CD8-positive, alpha-beta memory T cell (primary cell): Measurements from ENCODE around the gene TNFRSF25. TPM values are rescaled to one million over a fixed set of nuclear protein-coding genes. Genes with fewer than 3 reads are reported as not detected.
A peak's percentile ranks its signal among the peaks of the same experiment; 100 is the strongest.
"Not testable (repeated sequence)": the region's sequence is repeated elsewhere in the genome, so short reads cannot be mapped to it uniquely, and the experiment has no call there.

ENCODE experiments used
- CTCF ChIA-PET: fragments of 350-600 bp; sonication (Branson Sonifier 250); formaldehyde crosslinking; loops from one replicate; lab custom pipeline; 2021; ENCODE audit warnings: antibody characterized with exemption; lab: Charles Lee
- POLR2A ChIA-PET: fragments of 350-600 bp; sonication (Branson Sonifier 250); formaldehyde crosslinking; loops from one replicate; lab custom pipeline; 2021; ENCODE audit warnings: antibody characterized with exemption; lab: Charles Lee
- DNase-seq, 5 donors: peaks; one replicate each; pipeline versions ENCODE4 v3.0.0 to v3.0.0-alpha.2; 2020 to 2022; ENCODE audit warnings: mixed read lengths in 1 of 5
- H3K27ac ChIP-seq: one replicate; pipeline ENCODE4 v1.7.0; 2013; ENCODE audit warnings: low read depth, mild to moderate bottlenecking, low read length, moderate library complexity
- H3K27me3 ChIP-seq: 2 replicates; pipeline ENCODE4 v1.7.0; 2013; ENCODE audit warnings: low read length, mild to moderate bottlenecking; ENCODE audit not compliant: insufficient read depth, poor library complexity, severe bottlenecking
- H3K36me3 ChIP-seq: 2 replicates; pipeline ENCODE4 v1.7.0; 2013; ENCODE audit warnings: mild to moderate bottlenecking, low read length, moderate library complexity; ENCODE audit not compliant: insufficient read depth
- H3K4me1 ChIP-seq: 2 replicates; pipeline ENCODE4 v1.7.0; 2013; ENCODE audit warnings: mild to moderate bottlenecking, low read length, moderate library complexity; ENCODE audit not compliant: insufficient read depth
- H3K4me3 ChIP-seq: 2 replicates; pipeline ENCODE4 v1.7.0; 2013; ENCODE audit warnings: mild to moderate bottlenecking, low read length
- H3K9me3 ChIP-seq: 2 replicates; pipeline ENCODE4 v1.7.0; 2013; ENCODE audit warnings: mild to moderate bottlenecking, low read length
- H3K27ac Mint-ChIP-seq, 8 donors: one replicate each; pipeline ENCODE4 v1.8.0; 2020 to 2021; ENCODE audit warnings: mixed read lengths in 8 of 8, mild to moderate bottlenecking in 6 of 8, inconsistent platforms in 3 of 8, moderate library complexity in 3 of 8
- H3K27me3 Mint-ChIP-seq, 2 donors: one replicate each; pipeline ENCODE4 v1.8.0; 2020 to 2021; ENCODE audit warnings: mixed read lengths in 2 of 2, mild to moderate bottlenecking in 1 of 2, moderate library complexity in 1 of 2
- H3K36me3 Mint-ChIP-seq, 3 donors: one replicate each; pipeline ENCODE4 v1.8.0; 2020 to 2021; ENCODE audit warnings: mixed read lengths in 3 of 3, inconsistent platforms in 1 of 3, mild to moderate bottlenecking in 1 of 3
- H3K4me1 Mint-ChIP-seq, 3 donors: one replicate each; pipeline ENCODE4 v1.8.0; 2020 to 2021; ENCODE audit warnings: mixed read lengths in 3 of 3, inconsistent platforms in 1 of 3, mild to moderate bottlenecking in 1 of 3
- H3K4me3 Mint-ChIP-seq, 7 donors: one replicate each; pipeline ENCODE4 v1.8.0; 2020 to 2021; ENCODE audit warnings: mixed read lengths in 7 of 7, mild to moderate bottlenecking in 6 of 7, moderate library complexity in 4 of 7, inconsistent platforms in 2 of 7
- H3K9me3 Mint-ChIP-seq, 5 donors: one replicate each; pipeline ENCODE4 v1.8.0; 2020 to 2022; ENCODE audit warnings: mixed read lengths in 5 of 5, mild to moderate bottlenecking in 3 of 5, moderate library complexity in 2 of 5, inconsistent platforms in 1 of 5
- polyA plus RNA-seq: library from polyadenylated mRNA; unstranded; fragments of 300-500 nt; fragmentation: Illumina TruSeq; gene quantifications from one replicate; pipeline ENCODE4 v1.2.3, GENCODE V29; 2021
- total RNA-seq, 2 experiments: library from RNA; stranded (reverse); gene quantifications; one replicate each; pipeline ENCODE4 v1.2.3, GENCODE V29; 2021

Gene TNFRSF25
- total and polyA plus RNA-seq, 3 experiments from 2014 or later: 30.0 to 100 (median 90.8) TPM

- Mint-ChIP-seq H3K4me1 (peaks cover 39 to 73% (median 50%) of the 10 kb centered on the region in 3 donors), H3K36me3 (peaks cover 9 to 47% (median 13%) of the 10 kb centered on the region in 3 donors), H3K9me3 (no peaks in the 10 kb centered on the region), H3K27me3 (peaks cover 2 to 7% of the 10 kb centered on the region in 2 donors), H3K4me3 (peak overlapping the region; percentile 79 to 92 (median 89)), H3K27ac (peak overlapping the region; percentile 93 to 100 (median 98))
- Histone ChIP-seq H3K4me1 (peaks cover 49% of the 10 kb centered on the region), H3K36me3 (peaks cover 16% of the 10 kb centered on the region), H3K27ac (peak overlapping the region; percentile 84), H3K27me3 (no peaks in the 10 kb centered on the region), H3K4me3 (peak overlapping the region; percentile 66), H3K9me3 (no peaks in the 10 kb centered on the region)
- POLR2A ChIA-PET: interaction anchor here (0.6 to 1.9 kb wide), 8 partner anchors 10 to 324 kb away, joined by 3 to 21 read pairs (median 4); partner anchors contain the start of genes CAMTA1, KLHL21 and ZBTB48
- peak; percentile 86 to 93 (median 90) for DNase-seq
- CTCF ChIA-PET: interaction anchor here (0.9 to 3.2 kb wide), 9 partner anchors 10 to 186 kb away, joined by 3 to 19 read pairs (median 8); no protein-coding TSS in a partner anchor
Observed at GRCh38 chr1:6460301-6461050, 5.5 kb downstream of the TNFRSF25 start.

GRCh38 chr1:6459850-6460265 is 6.1 kb downstream of the TNFRSF25 start:
- H3K4me1 Mint-ChIP-seq: peaks cover 39 to 73% (median 50%) of the 10 kb centered on the region in 3 donors
- DNase-seq: peak; percentile 50 to 69 (median 58)
- Histone ChIP-seq H3K9me3 (no peaks in the 10 kb centered on the region), H3K27ac (peak overlapping the region; percentile 60), H3K27me3 (no peaks in the 10 kb centered on the region), H3K36me3 (peaks cover 16% of the 10 kb centered on the region), H3K4me1 (peaks cover 47% of the 10 kb centered on the region), H3K4me3 (peak overlapping the region; percentile 36)
- H3K4me3 Mint-ChIP-seq: peak overlapping the region; percentile 79 to 92 (median 89)
- ChIA-PET POLR2A (interaction anchor here (0.9 to 1.9 kb wide), 7 partner anchors 11 to 325 kb away, joined by 3 to 21 read pairs (median 4); partner anchors contain the start of genes CAMTA1, KLHL21 and ZBTB48), CTCF (interaction anchor here (0.9 to 3.2 kb wide), 8 partner anchors 9 to 187 kb away, joined by 3 to 19 read pairs (median 8); no protein-coding TSS in a partner anchor)
- peak overlapping the region; percentile 93 to 100 (median 98) for H3K27ac Mint-ChIP-seq
- no peaks in the 10 kb centered on the region for H3K9me3 Mint-ChIP-seq
- H3K36me3 Mint-ChIP-seq: peaks cover 9 to 45% (median 13%) of the 10 kb centered on the region in 3 donors
- H3K27me3 Mint-ChIP-seq: peaks cover 2 to 7% of the 10 kb centered on the region in 2 donors

- peaks cover 0 to 20% (median 0%) of the 10 kb centered on the region in 3 donors for H3K36me3 Mint-ChIP-seq
- H3K4me1 ChIP-seq: peaks cover 21% of the 10 kb centered on the region
- H3K36me3 ChIP-seq: peaks cover 3% of the 10 kb centered on the region
- H3K27me3 ChIP-seq: no peaks in the 10 kb centered on the region
- H3K9me3 ChIP-seq: no peaks in the 10 kb centered on the region
- peaks cover 23 to 60% (median 29%) of the 10 kb centered on the region in 3 donors for H3K4me1 Mint-ChIP-seq
- peak overlapping the region in 3 of 7 donors; percentile 20 to 53 (median 48) for H3K4me3 Mint-ChIP-seq
- peak overlapping the region in 3 of 8 donors; percentile 18 to 79 (median 65) for H3K27ac Mint-ChIP-seq
- POLR2A ChIA-PET: interaction anchor here (0.6 to 1.2 kb wide), 3 partner anchors 9 to 194 kb away, joined by 3 to 6 read pairs (median 4); partner anchors contain the start of gene TNFRSF25
- no peak overlapping the region for H3K4me3 ChIP-seq
- no peaks in the 10 kb centered on the region for H3K9me3 Mint-ChIP-seq
- H3K27me3 Mint-ChIP-seq: peaks cover 10 to 24% of the 10 kb centered on the region in 2 donors
- no peak overlapping the region for H3K27ac ChIP-seq
- DNase-seq: no peak
- CTCF ChIA-PET: interaction anchor here (0.9 to 1.4 kb wide), 5 partner anchors 10 to 34 kb away, joined by 3 to 5 read pairs (median 3); no protein-coding TSS in a partner anchor
Observed at GRCh38 chr1:6456800-6457466, 9.0 kb downstream of the TNFRSF25 start.

GRCh38 chr1:6455752-6456520 is 10.0 kb downstream of the TNFRSF25 start:
- H3K27ac ChIP-seq, H3K4me3 ChIP-seq, H3K27me3 ChIP-seq, H3K9me3 Mint-ChIP-seq, H3K36me3 ChIP-seq, DNase-seq, POLR2A ChIA-PET, H3K27ac Mint-ChIP-seq, H3K9me3 ChIP-seq: not testable (repeated sequence)
- CTCF ChIA-PET: interaction anchor here (0.9 to 2.2 kb wide), 7 partner anchors 11 to 35 kb away, joined by 3 to 14 read pairs (median 4); partner anchors contain the start of gene PLEKHG5
- Mint-ChIP-seq H3K4me1 (peaks cover 20 to 51% (median 27%) of the 10 kb centered on the region in 3 donors), H3K36me3 (peaks cover 0 to 13% (median 0%) of the 10 kb centered on the region in 3 donors), H3K4me3 (peak overlapping the region in 2 of 7 donors; percentile 4 to 32), H3K27me3 (peaks cover 15 to 28% of the 10 kb centered on the region in 2 donors)
- H3K4me1 ChIP-seq: peaks cover 11% of the 10 kb centered on the region

GRCh38 chr1:6454856-6455751 is 10.9 kb downstream of the TNFRSF25 start:
- CTCF ChIA-PET: interaction anchor here (0.6 to 2.2 kb wide), 12 partner anchors 8 to 209 kb away, joined by 3 to 14 read pairs (median 4); partner anchors contain the start of genes PLEKHG5 and TNFRSF25
- Histone ChIP-seq H3K9me3 (no peaks in the 10 kb centered on the region), H3K4me1 (peaks cover 7% of the 10 kb centered on the region), H3K4me3 (no peak overlapping the region), H3K36me3 (no peaks in the 10 kb centered on the region), H3K27ac (no peak overlapping the region), H3K27me3 (peaks cover 9% of the 10 kb centered on the region)
- H3K27me3 Mint-ChIP-seq: peaks cover 18 to 35% of the 10 kb centered on the region in 2 donors
- H3K4me1 Mint-ChIP-seq: peaks cover 12 to 43% (median 19%) of the 10 kb centered on the region in 3 donors
- POLR2A ChIA-PET: interaction anchor here (0.9 kb wide), 2 partner anchors 10 to 11 kb away, joined by 4 read pairs; partner anchors contain the start of gene TNFRSF25
- peak overlapping the region in 1 of 8 donors; percentile 47 for H3K27ac Mint-ChIP-seq
- H3K9me3 Mint-ChIP-seq: no peaks in the 10 kb centered on the region
- peaks cover 0 to 5% (median 0%) of the 10 kb centered on the region in 3 donors for H3K36me3 Mint-ChIP-seq
- peak in 3 of 5 donors; percentile 28 to 63 (median 46) for DNase-seq
- no peak overlapping the region for H3K4me3 Mint-ChIP-seq

GRCh38 chr1:6453895-6454855 is 11.8 kb downstream of the TNFRSF25 start:
- peaks cover 12% of the 10 kb centered on the region for H3K27me3 ChIP-seq
- H3K4me1 ChIP-seq, H3K36me3 Mint-ChIP-seq, H3K9me3 Mint-ChIP-seq, H3K27ac ChIP-seq, DNase-seq, H3K36me3 ChIP-seq, H3K9me3 ChIP-seq, H3K27ac Mint-ChIP-seq, H3K4me3 ChIP-seq: not testable (repeated sequence)
- ChIA-PET CTCF (interaction anchor here (1.0 to 2.2 kb wide), 13 partner anchors 8 to 208 kb away, joined by 3 to 14 read pairs (median 4); partner anchors contain the start of gene PLEKHG5), POLR2A (interaction anchor here (0.9 kb wide), 2 partner anchors 11 to 12 kb away, joined by 4 read pairs; partner anchors contain the start of gene TNFRSF25)
- peaks cover 26 to 42% of the 10 kb centered on the region in 2 donors for H3K27me3 Mint-ChIP-seq
- H3K4me3 Mint-ChIP-seq: peak overlapping the region in 2 of 7 donors; percentile 41 to 71
- peaks cover 11 to 42% (median 12%) of the 10 kb centered on the region in 3 donors for H3K4me1 Mint-ChIP-seq
